LHCN-M2 (cell line): ENCODE data around the gene LTA4H. TPM values are rescaled to one million over a fixed set of nuclear protein-coding genes. Genes with fewer than 3 reads are reported as not detected.
"Not testable (repeated sequence)": the region's sequence is repeated elsewhere in the genome, so short reads cannot be mapped to it uniquely, and the experiment has no call there.

Source experiments
- DNase-seq: peaks from one replicate; pipeline ENCODE4 v3.0.0-alpha.2; 2012; ENCODE audit warnings: low read depth
- total RNA-seq: library from RNA; depleted of rRNA; stranded (reverse); fragments of >200 nt; gene quantifications from 2 replicates; pipeline ENCODE4 v1.2.3, GENCODE V29; 2014

The LTA4H gene
- total RNA-seq, 1 experiment from 2014 or later, result 92.0 TPM

DNA sequence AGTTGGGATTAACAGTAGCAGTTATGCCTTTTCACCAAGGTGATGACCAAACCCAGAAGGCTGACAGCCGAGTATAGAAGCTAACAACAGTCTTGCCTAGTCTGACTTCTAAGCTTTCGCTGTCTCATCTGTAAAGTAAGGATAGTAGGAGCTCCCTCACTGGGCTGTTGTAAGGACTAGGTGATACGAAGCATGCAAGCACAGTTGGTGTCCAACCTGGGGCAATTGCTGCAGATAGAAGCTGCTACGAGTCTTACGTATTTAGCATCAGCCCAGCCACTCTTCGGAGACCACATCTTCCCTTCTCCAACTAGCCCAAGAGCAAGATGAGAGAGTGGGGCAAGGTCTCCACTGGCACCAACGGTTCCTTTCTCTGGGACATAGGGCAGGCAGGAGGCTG, 45.3 kb downstream of the LTA4H start:
- DNase-seq, result no peak

GRCh38 chr12:95989504-95990123, 45.8 kb downstream of the LTA4H start:
- DNase-seq, result no peak

- DNase-seq, result no peak
Measured at GRCh38 chr12:95988506-95989275, 46.7 kb downstream of the LTA4H start.

- no peak for DNase-seq
Measured at GRCh38 chr12:95986635-95987570, 48.5 kb downstream of the LTA4H start.

- no peak for DNase-seq
Measured at GRCh38 chr12:95984682-95985081, 50.7 kb downstream of the LTA4H start.

DNA sequence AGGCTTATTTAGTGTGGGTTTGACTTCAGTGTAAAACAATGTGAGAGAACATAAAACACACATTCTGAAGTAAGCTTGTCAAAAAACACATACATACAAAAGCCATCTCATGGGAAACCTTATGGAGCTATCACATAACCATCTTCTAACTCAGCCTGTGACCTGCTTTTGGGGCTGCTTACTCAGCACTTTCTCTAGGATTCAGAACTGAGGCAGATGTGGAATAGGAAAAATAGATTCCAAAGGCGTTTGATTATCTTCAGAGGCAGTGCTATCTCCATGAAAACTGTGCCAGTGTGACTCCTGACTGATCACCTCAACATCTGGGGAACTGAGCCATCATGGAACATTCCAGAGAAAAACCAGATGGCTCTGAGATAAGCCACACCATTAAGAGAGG, 52.8 kb downstream of the LTA4H start:
- no peak for DNase-seq

DNA sequence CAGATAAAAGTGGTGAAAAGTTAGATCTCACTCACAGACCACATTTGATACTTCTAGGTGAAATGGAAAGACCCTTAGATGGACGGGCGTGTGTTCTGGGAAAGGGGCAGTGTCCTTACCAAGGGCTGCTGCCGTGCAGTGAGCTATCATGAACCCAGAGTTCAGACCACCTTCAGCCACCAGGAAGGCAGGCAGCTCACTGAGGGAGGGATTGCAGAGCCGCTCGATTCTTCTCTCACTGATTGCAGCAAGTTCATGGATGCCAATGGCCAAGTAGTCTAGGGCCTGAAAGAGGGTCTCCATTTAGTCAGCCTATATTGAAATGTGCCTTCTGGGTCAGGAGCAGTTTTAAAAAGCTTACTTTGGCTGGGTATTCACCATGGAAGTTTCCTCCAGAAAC, 55.0 kb downstream of the LTA4H start:
- DNase-seq, result no peak

DNA sequence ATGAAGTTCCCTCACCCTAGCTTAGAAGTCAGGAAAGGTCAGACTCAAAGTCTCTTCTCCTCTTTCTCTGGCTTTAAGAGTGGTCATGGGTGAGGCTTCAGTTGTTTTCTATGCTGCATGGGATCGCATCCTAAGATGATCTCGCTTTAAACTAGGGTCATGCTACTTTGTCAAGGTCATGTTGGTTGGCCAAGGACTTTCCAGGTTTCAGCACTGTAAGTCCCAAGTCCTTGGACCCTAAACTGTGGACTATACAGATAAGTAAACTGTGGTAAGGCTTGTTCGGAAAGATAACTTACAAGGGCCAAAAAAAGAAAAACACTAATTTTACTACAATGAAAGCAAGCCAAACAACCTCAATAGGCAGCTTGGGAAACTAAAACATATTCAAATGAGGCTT, 56.6 kb downstream of the LTA4H start:
- DNase-seq, result no peak

GRCh38 chr12:95978351-95978750, 57.0 kb downstream of the LTA4H start:
- no peak for DNase-seq

DNA sequence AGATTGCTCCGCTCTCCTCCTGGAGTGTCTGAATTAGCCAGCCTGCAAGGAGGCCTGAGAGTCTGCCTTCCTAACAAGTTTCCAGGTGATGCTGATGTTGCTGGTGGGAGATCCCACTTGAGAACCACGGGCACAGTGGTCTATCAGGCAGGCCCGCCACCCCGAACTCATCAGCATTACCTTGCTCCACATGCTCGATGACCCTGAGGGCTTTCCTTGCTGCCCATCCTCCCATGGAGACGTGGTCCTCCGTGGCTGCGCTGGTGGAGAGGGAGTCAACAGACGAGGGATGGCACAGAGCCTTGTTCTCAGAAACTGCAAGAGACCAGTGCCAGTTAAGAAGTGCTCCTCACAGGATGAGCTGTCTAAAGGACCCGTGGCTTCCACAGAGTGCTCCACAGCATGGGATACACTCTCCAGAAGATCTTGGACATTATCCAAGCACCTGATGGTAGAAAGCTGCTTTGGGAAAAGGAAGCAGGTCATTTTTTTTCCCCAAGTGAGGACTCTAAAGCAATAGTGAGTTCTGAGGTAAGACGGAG, 57.6 kb downstream of the LTA4H start:
- DNase-seq, result no peak

GRCh38 chr12:95976416-95976832, 59.0 kb downstream of the LTA4H start:
- peak; percentile 54 for DNase-seq

DNA sequence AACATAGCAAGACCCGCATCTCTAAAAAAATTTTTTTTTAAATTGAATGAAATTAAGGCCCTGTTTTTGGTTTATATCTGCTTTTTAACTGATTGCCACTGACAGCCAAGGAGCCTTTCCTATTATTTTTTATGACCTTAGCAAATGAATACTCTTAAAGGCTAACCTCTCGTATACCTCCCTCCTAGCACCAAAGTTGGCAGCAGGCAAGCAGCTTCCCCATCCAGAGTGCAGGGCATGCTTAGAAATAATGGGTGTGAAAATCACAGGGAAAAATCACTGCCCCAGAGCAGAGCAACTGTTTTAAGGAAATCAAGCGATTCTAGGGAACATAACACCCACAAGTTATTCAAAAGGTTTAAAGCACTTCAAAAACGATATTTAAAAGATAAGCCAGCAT, 59.9 kb downstream of the LTA4H start:
- no peak for DNase-seq

DNA sequence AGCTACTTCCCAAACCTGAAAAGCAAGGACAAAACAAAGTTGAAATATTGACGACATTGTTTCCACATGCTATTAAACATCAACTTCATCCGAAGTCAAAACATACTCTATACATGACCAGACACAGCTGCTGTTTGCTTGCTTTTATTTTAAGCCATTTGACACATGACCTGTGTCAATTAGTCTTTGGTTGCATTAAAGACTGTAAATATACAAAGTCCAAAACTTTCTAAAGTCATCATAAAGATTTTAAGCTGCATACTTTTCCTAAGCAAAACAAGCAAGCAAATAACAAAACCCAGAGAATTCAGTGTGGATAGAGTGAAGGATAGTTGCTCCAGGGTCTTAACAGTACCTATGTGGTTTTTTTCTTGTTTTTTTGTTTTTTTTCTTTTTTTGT, 61.0 kb downstream of the LTA4H start:
- no peak for DNase-seq

DNA sequence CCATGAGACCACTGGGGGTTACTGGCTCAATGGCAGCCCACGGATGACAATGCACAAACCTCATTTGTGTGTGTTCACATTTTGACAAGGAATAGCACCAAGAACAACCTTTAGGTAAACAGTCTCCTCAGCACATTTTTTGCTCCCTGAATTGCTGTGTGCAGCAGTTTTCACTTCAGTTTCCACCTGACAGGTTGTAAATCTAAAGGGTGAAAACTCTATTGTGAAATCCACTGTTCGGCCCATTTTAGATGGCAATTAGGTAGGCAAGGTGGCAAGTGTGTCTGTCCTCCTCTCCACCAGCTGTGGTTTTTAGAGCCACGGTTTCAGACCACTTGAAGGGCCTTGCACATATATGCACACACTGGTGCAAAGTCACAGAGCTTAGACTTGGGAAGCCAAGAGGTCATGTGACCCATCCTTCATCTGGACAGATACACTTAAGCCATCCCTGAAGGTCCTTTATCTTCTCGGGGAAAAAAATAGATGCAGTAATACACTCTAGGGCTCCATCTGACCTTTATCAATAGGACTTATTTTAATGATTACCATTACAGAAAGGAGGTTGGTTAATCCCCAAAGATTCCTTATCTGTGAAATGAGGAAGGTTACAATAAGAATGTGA, 62.4 kb downstream of the LTA4H start:
- no peak for DNase-seq

DNA sequence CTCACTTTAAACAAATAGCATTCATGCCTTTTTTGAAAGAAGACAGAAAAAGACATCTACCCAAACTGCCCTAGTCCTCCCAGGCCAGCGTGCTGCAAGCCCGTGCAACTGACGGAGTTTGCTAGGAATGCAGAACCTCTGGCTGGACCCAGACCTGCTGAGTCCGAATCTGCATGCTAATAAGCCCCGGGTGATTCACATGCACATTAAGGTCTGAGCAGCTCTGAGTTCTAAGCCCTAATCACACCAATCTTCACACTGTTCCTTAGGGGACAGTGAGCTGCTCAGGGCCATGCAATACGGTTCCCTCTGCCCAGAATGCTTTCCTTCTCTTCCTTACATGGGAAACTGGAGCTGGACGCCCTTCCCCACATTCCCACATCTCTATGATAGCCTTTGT, 64.5 kb downstream of the LTA4H start:
- no peak for DNase-seq

DNA sequence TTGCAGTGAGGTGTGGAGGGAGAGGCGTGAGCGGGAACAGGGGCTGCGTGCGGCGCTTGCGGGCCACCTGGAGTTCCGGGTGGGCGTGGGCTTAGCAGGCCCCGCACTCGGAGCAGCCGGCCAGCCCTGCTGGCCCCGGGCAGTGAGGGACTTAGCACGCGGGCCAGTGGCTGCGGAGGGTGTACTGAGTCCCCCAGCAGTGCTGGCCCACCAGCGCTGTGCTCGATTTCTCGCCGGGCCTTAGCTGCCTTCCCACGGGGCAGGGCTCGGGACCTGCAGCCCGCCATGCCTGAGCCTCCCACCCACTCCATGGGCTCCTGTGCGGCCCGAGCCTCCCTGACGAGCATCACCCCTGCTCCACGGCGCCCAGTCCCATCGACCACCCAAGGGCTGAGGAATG, 66.3 kb downstream of the LTA4H start:
- not testable (repeated sequence) for DNase-seq

DNA sequence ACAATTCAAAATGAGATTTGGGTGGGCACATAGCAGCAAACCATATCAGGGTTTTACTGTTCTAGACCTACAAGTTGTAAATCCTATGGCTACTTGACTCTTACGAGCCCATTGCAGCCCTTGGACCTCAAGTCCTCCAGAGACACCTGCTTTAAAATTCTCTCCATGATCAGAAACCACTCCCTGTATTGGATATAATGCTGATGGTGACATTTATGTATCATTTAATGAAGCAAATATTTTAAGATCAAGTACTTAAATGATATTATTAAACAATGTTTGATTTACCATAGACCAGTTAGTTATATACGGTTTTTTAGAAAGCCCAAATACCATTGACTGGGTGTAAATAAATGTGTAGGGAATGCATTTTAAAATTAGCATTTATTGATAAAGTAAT, 68.1 kb downstream of the LTA4H start:
- no peak for DNase-seq

GRCh38 chr12:95966287-95966870, 69.0 kb downstream of the LTA4H start:
- DNase-seq, result no peak

- peak; percentile 5 for DNase-seq
Measured at GRCh38 chr12:95963096-95963495, 72.3 kb downstream of the LTA4H start.

GRCh38 chr12:95962222-95962621, 73.2 kb downstream of the LTA4H start:
- DNase-seq, result no peak

GRCh38 chr12:95960241-95960640, 75.1 kb downstream of the LTA4H start:
- DNase-seq, result no peak
